ENCODE results near the gene NFATC1. TPM values are rescaled to one million over a fixed set of nuclear protein-coding genes. Genes with fewer than 3 reads are reported as not detected.

Gene NFATC1
- total and polyA plus RNA-seq, 2 experiments from 2014 or later: 4.2 to 11.3 TPM

DNA sequence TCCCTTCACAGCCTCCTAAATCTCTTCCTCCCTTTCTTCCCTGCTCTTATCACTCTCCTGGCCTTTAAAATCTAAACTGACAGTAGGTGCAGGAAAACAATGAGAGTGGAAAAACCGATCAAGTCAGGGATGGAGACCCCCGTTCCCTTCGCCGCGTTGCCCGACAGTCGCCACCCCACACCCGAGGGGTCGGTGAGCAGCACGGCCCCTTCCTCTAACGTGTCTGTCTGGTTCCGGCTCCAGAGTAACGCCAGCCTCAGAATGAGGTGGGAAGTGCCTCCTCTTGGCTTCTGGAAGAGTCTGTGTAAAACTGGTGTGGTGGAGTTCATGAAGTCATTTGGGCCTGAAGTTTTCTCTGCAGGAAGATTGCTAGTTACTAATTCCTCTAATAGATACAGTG is 138.6 kb downstream of the NFATC1 start:
- Histone ChIP-seq H2AFZ (no peak overlapping the region), H3K79me2 (no peaks in the 10 kb centered on the region), H4K20me1 (ENCODE audit: insufficient read depth, poor library complexity, severe bottlenecking) (no peaks in the 10 kb centered on the region), H3K9me2 (replicated peaks; ENCODE audit: insufficient read depth) (no peaks in the 10 kb centered on the region), H3K9me3 (ENCODE audit: low read depth) (no peaks in the 10 kb centered on the region), H3K4me2 (no peak overlapping the region), H3K36me3 (replicated peaks; ENCODE audit: insufficient read depth, low read depth) (no peaks in the 10 kb centered on the region), H3K4me3 (no peak overlapping the region), H3K27ac (no peak overlapping the region), H3K27me3 (no peaks in the 10 kb centered on the region), H3K4me1 (ENCODE audit: insufficient read depth) (no peaks in the 10 kb centered on the region)
- 87% methylated on average over 13 of the region's 13 CpGs for WGBS (ENCODE audit: low lambda C conversion rate, missing lambda C conversion rate)
- DNase-seq (ENCODE audit: low spot score): no peak
- TF ChIP-seq, protein P1, sequence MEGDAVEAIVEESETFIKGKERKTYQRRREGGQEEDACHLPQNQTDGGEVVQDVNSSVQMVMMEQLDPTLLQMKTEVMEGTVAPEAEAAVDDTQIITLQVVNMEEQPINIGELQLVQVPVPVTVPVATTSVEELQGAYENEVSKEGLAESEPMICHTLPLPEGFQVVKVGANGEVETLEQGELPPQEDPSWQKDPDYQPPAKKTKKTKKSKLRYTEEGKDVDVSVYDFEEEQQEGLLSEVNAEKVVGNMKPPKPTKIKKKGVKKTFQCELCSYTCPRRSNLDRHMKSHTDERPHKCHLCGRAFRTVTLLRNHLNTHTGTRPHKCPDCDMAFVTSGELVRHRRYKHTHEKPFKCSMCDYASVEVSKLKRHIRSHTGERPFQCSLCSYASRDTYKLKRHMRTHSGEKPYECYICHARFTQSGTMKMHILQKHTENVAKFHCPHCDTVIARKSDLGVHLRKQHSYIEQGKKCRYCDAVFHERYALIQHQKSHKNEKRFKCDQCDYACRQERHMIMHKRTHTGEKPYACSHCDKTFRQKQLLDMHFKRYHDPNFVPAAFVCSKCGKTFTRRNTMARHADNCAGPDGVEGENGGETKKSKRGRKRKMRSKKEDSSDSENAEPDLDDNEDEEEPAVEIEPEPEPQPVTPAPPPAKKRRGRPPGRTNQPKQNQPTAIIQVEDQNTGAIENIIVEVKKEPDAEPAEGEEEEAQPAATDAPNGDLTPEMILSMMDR (IDR thresholded peaks at IDR 0.05; ENCODE audit: poor library complexity): no peak
- TF ChIP-seq EZH2phosphoT487 (IDR thresholded peaks at IDR 0.05; ENCODE audit: low read depth, severe bottlenecking, unreplicated experiment): no peak
- TF ChIP-seq EZH2 (IDR thresholded peaks at IDR 0.05; ENCODE audit: borderline replicate concordance): no peak

DNA sequence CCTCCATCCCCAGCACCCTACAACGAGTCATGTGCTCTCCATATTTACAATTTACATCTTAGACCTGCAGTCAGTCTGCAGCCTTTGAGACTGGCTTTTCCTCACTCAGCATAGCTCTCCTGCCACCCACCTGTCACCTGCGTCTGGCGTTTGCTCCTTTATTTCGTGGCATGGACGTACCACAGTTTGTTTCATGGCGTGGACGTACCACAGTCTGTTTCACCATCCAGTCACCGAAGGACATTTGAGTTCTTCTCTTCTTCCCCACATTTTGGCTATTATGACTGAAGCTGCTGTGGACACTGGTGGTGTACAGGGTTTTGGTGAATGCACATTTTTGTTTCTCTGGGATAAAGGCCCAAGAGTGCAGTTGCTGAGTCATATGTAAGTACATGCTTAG is 142.0 kb downstream of the NFATC1 start:
- TF ChIP-seq EZH2 (IDR thresholded peaks at IDR 0.05; ENCODE audit: borderline replicate concordance): no peak
- TF ChIP-seq EZH2phosphoT487 (IDR thresholded peaks at IDR 0.05; ENCODE audit: low read depth, severe bottlenecking, unreplicated experiment): no peak
- TF ChIP-seq, protein P1 (IDR thresholded peaks at IDR 0.05; ENCODE audit: poor library complexity): no peak
- no peak overlapping the region for H3K4me2 ChIP-seq
- no peaks in the 10 kb centered on the region for H3K27me3 ChIP-seq
- WGBS (ENCODE audit: low lambda C conversion rate, missing lambda C conversion rate): 97% methylated on average over 8 of the region's 8 CpGs
- H3K27ac ChIP-seq: no peak overlapping the region
- DNase-seq (ENCODE audit: low spot score): no peak
- H3K9me2 ChIP-seq (replicated peaks; ENCODE audit: insufficient read depth): no peaks in the 10 kb centered on the region
- no peaks in the 10 kb centered on the region for H4K20me1 ChIP-seq (ENCODE audit: insufficient read depth, poor library complexity, severe bottlenecking)
- H2AFZ ChIP-seq: no peak overlapping the region
- H3K4me3 ChIP-seq: no peak overlapping the region
- H3K79me2 ChIP-seq: no peaks in the 10 kb centered on the region
- H3K9me3 ChIP-seq (ENCODE audit: low read depth): no peaks in the 10 kb centered on the region
- H3K36me3 ChIP-seq (replicated peaks; ENCODE audit: insufficient read depth, low read depth): no peaks in the 10 kb centered on the region
- no peaks in the 10 kb centered on the region for H3K4me1 ChIP-seq (ENCODE audit: insufficient read depth)

DNA sequence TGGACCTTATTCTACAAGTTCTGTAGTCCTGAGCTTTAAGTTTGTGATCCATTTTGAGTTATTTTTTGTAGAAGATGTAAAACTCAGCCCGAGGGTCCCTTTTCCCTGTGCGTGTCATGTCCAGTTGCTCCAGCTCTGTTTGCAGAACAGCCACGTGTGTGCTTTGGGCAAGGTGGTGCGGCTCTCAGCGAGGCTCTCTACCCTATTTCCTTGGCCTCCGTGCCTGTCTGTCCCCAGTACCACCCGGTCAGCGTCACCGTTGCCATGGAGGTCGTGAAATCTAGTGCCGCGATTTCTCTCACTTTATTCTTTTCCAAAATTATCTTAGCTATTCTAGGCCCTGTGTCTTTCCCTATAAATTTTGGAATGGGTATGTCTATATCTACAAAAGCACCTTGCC is 142.9 kb downstream of the NFATC1 start:
- Histone ChIP-seq H3K27ac (no peak overlapping the region), H3K36me3 (replicated peaks; ENCODE audit: insufficient read depth, low read depth) (no peaks in the 10 kb centered on the region), H3K4me3 (no peak overlapping the region), H3K9me2 (replicated peaks; ENCODE audit: insufficient read depth) (no peaks in the 10 kb centered on the region), H3K9me3 (ENCODE audit: low read depth) (no peaks in the 10 kb centered on the region), H3K79me2 (no peaks in the 10 kb centered on the region), H3K27me3 (no peaks in the 10 kb centered on the region), H4K20me1 (ENCODE audit: insufficient read depth, poor library complexity, severe bottlenecking) (no peaks in the 10 kb centered on the region), H3K4me2 (no peak overlapping the region), H3K4me1 (ENCODE audit: insufficient read depth) (no peaks in the 10 kb centered on the region), H2AFZ (no peak overlapping the region)
- TF ChIP-seq, protein P1 (IDR thresholded peaks at IDR 0.05; ENCODE audit: poor library complexity): no peak
- TF ChIP-seq EZH2 (IDR thresholded peaks at IDR 0.05; ENCODE audit: borderline replicate concordance) (no peak), EZH2phosphoT487 (IDR thresholded peaks at IDR 0.05; ENCODE audit: low read depth, severe bottlenecking, unreplicated experiment) (no peak)
- WGBS (ENCODE audit: low lambda C conversion rate, missing lambda C conversion rate): 96% methylated on average over 12 of the region's 12 CpGs
- no peak for DNase-seq (ENCODE audit: low spot score)
